ENCODE results near the gene KDM4C. TPM values are rescaled to one million over a fixed set of nuclear protein-coding genes. Genes with fewer than 3 reads are reported as not detected.

KDM4C gene
- total and polyA plus RNA-seq, 2 of the 8 experiments (the other 6 are each of a cell fraction or from before 2014, with no cell fraction given), result 13.0 to 26.1 TPM

DNA sequence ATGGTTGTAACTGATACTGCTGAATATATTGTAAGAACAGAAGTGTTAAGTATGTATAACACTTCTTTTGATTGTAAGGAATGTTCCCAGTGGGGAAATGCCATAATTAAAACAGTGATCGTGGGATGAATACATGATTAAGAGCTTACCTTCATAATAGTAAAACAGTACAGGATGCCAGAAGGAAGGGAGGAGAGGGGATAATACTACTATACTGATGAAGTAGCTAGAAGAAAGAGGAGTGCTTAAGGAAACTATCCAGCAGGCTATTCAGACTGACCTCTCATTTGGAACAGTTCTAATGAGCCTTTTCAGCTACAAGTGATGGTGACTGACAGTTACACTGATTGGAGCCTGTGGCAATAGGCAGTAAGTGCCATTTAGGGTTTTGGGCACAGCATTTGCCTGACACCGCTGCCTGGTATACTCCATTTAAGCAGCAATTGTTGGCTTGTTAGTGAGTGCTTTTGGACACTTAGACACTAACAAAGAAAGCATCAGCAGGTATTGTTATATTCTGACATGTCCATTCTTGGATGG is 33.8 kb upstream of the KDM4C start:
- no peaks in the 10 kb centered on the region for H3K27me3 ChIP-seq (replicated peaks in 1 of 4; ENCODE audit: control insufficient read depth in 3 of 4, extremely low read depth in 1 of 4, insufficient read depth in 3 of 4, low read length in 3 of 4)
- POLR2A ChIA-PET (ENCODE audit: partially characterized antibody), result interaction anchor here (0.6 to 0.7 kb wide), 2 partner anchors 13 to 148 kb away, joined by 3 to 5 read pairs; no protein-coding TSS in a partner anchor
- TF ChIP-seq TAF1 (IDR thresholded peaks at IDR 0.05; ENCODE audit: low read depth, low read length) (no peak), FOSL1 (IDR thresholded peaks at IDR 0.05; ENCODE audit: insufficient read depth, low read depth, low read length) (no peak), CHD2 (IDR thresholded peaks at IDR 0.05; ENCODE audit: low read length) (no peak), SIN3A (conservative IDR thresholded peaks at IDR 0.05 in 1 of 2, IDR thresholded peaks at IDR 0.05 in 1 of 2; ENCODE audit: low read depth in 1 of 2, low read length in 2 of 2) (no peak), CTCF (IDR thresholded peaks at IDR 0.05; ENCODE audit: control extremely low read depth in 1 of 3, insufficient read depth in 1 of 3, low read depth in 1 of 3, low read length in 3 of 3) (no peak), BRCA1 (IDR thresholded peaks at IDR 0.05; ENCODE audit: low read depth, low read length) (no peak), ASH2L (IDR thresholded peaks at IDR 0.05; ENCODE audit: low read length) (no peak), JUN (IDR thresholded peaks at IDR 0.05; ENCODE audit: low read depth, low read length) (no peak), MAFK (IDR thresholded peaks at IDR 0.05; ENCODE audit: low read depth, low read length) (no peak), SP1 (IDR thresholded peaks at IDR 0.05; ENCODE audit: low read depth, low read length) (no peak), TBP (IDR thresholded peaks at IDR 0.05; ENCODE audit: low read depth, low read length) (no peak), SP2 (IDR thresholded peaks at IDR 0.05; ENCODE audit: low read length) (no peak)

More for the DNA sequence above, 33.8 kb upstream of the KDM4C start:
- H3K4ac ChIP-seq (replicated peaks; ENCODE audit: insufficient read length, low read depth, low read length), result no peak overlapping the region
- 90% methylated on average over 2 of the region's 2 CpGs; no CpG with 5 or more reads in 1 of the 2 experiments for WGBS, 2 experiments (ENCODE audit: extremely low coverage in 1 of 2, insufficient coverage in 1 of 2, insufficient read length in 1 of 2, insufficient replicate concordance in 2 of 2, low coverage in 1 of 2, low lambda C conversion rate in 2 of 2, missing lambda C conversion rate in 1 of 2)
- H3K56ac ChIP-seq (replicated peaks; ENCODE audit: insufficient read length, low read depth, low read length), result no peak overlapping the region
- H2BK12ac ChIP-seq (ENCODE audit: low read depth, low read length), result no peak overlapping the region
- H3K9me3 ChIP-seq (ENCODE audit: insufficient read depth in 2 of 2, low read depth in 1 of 2, low read length in 1 of 2), result no peaks in the 10 kb centered on the region
- H4K91ac ChIP-seq (replicated peaks; ENCODE audit: insufficient read length, low read length), result no peak overlapping the region
- no peak overlapping the region for H2AFZ ChIP-seq (ENCODE audit: low read length)
- no peak overlapping the region for H3K18ac ChIP-seq (ENCODE audit: extremely low read depth, low read length)
- no peak overlapping the region for H3K27ac ChIP-seq (ENCODE audit: low read depth, low read length)
- CTCF ChIA-PET (ENCODE audit: partially characterized antibody), result interaction anchor here (0.6 to 0.9 kb wide), 4 partner anchors 15 to 1295 kb away, joined by 3 to 4 read pairs (median 4); no protein-coding TSS in a partner anchor
- no peak overlapping the region for H2AK5ac ChIP-seq (ENCODE audit: low read depth, low read length)
- no peak overlapping the region for H3K4me3 ChIP-seq (ENCODE audit: extremely low read depth in 1 of 4, insufficient read depth in 2 of 4, low read depth in 3 of 4, low read length in 4 of 4)
- no peaks in the 10 kb centered on the region for H3K23me2 ChIP-seq (ENCODE audit: low read depth, low read length)
- no peaks in the 10 kb centered on the region for H3K36me3 ChIP-seq (ENCODE audit: control insufficient read depth in 2 of 4, insufficient read depth in 4 of 4, low read length in 3 of 4)
- H3K4me1 ChIP-seq (replicated peaks in 1 of 4; ENCODE audit: control insufficient read depth in 3 of 4, insufficient read depth in 4 of 4, low read length in 3 of 4), result no peaks in the 10 kb centered on the region
- FAIRE-seq (no peak), DNase-seq (ENCODE audit: low read depth in 1 of 2, low spot score in 2 of 2) (no peak)
- no peaks in the 10 kb centered on the region for H3K79me2 ChIP-seq (ENCODE audit: control insufficient read depth in 1 of 2, insufficient read depth in 2 of 2, low read length in 2 of 2)
- H2BK15ac ChIP-seq (ENCODE audit: low read length), result no peak overlapping the region
- no peak overlapping the region for H3K23ac ChIP-seq (ENCODE audit: insufficient read length)
- H3K79me1 ChIP-seq (ENCODE audit: low read depth, low read length), result no peaks in the 10 kb centered on the region
- no peak overlapping the region for H3K9ac ChIP-seq (replicated peaks in 1 of 4; ENCODE audit: extremely low read depth in 1 of 4, low read depth in 3 of 4, low read length in 3 of 4)
- no peak overlapping the region for H4K5ac ChIP-seq (ENCODE audit: insufficient read length, low read depth, low read length)
- H3K4me2 ChIP-seq (ENCODE audit: insufficient read depth in 1 of 2, low read depth in 2 of 2, low read length in 2 of 2), result no peak overlapping the region
- H3K14ac ChIP-seq (ENCODE audit: insufficient read length), result no peak overlapping the region
- no peak overlapping the region for H4K8ac ChIP-seq (ENCODE audit: extremely low read depth, insufficient read depth, low read length)
- H4K20me1 ChIP-seq (replicated peaks in 1 of 2; ENCODE audit: control insufficient read depth in 1 of 2, insufficient read depth in 2 of 2, low read length in 2 of 2), result no peaks in the 10 kb centered on the region
- H2BK120ac ChIP-seq (replicated peaks; ENCODE audit: low read depth, low read length), result no peak overlapping the region
- H2BK5ac ChIP-seq (ENCODE audit: low read depth, low read length), result no peak overlapping the region
- no peak overlapping the region for H2BK20ac ChIP-seq (ENCODE audit: low read length)

Measured in H1 (cell line).